DMS153 treated with DMSO at 0.1 percent for 48 hours (cell line): ENCODE measurements around the gene TCAP.
A peak's percentile ranks its signal among the peaks of the same experiment; 100 is the strongest.

ENCODE experiments used
- DNase-seq: peaks from one replicate; lab custom pipeline; 2025; ENCODE audit not compliant: unreplicated experiment; lab: John Stamatoyannopoulos, UW

TCAP gene

GRCh38 chr17:39628655-39629493 lies 36.3 kb upstream of the TCAP start:
- DNase-seq: peak; percentile 92

DNA sequence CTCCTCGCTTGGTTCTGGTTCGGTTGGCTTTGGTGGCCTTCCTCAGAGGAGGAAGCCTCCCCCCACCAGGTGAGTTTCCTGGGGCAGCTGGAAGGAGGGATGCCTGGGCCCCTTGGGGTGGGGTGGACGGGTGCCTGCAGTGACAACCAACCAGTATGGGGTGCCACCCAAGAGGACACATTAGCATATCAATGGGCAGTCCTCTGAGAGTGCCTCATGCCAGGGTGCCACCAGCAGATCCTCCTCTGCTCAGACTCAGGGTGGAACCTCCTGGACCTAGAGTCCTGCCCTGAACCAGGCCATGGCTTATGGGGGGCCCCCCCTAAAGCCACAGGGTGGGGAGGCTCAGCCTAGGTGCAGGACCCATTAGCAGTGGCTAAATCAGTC lies 35.7 kb upstream of the TCAP start:
- no peak for DNase-seq

DNA sequence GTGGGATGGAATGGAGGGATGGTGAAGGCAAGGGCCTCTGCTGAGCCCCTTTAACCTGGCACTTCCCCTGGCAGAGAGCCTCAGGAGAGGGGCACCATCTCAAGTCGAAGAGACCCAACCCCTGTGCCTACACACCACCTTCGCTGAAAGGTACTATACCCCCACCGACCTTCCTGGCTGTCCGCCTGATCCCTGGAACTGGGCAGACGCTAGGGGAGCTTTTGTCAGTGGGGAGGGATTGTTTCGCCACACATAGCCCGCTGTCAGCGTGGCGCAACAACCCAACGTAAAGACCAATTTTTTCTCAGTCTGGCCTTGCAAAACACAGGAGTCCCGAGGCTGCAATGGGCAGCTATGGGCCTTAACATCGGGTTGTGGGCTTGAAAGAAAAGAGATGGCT lies 35.3 kb upstream of the TCAP start:
- no peak for DNase-seq

- DNase-seq: peak; percentile 53
These were observed 33.7 kb upstream of the TCAP start for GRCh38 chr17:39631403-39631802.

GRCh38 chr17:39632153-39632941 lies 32.8 kb upstream of the TCAP start:
- no peak for DNase-seq

DNA sequence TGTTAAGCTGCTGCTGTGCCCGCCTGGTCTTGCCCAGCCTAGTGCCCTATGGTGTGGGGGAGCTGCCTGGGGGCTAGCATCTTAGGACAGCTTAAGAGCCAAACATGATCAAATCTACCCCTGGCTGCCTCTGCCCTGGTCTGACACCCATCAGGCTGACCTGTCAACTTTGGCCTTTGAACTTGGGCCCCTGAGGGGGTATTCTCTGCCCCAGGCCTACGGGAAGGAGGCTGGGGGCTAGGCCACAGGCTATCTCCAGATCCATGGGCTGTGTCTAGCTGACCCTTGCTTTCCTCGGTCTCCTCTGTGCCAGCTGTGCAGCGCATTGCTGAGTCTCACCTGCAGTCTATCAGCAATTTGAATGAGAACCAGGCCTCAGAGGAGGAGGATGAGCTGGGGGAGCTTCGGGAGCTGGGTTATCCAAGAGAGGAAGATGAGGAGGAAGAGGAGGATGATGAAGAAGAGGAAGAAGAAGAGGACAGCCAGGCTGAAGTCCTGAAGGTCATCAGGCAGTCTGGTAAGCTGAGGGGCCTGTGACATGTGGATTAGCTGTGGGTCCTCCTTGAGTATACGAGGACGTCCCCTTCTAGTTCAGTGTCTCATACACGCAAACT lies 31.5 kb upstream of the TCAP start:
- no peak for DNase-seq

- DNase-seq: peak; percentile 22
These were observed 30.7 kb upstream of the TCAP start for GRCh38 chr17:39634384-39634871.

- no peak for DNase-seq
These were observed 29.5 kb upstream of the TCAP start for GRCh38 chr17:39635614-39636176.

DNA sequence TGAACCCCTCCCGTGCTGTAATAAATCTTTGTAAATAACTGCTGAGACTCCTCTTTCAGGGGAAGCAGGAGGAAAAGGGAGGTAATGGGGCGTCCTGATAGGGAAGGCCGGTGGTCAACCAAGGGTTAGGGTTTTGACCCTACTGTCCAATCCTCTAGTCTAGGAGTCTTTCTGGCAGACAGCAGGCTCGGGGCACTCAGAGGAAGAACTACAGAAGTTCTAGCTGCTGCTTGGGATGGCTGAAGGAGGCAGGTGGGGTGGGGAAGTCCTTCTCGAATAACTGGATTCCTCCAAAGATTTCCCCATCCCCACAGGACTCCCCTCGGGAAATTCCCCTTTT lies 28.6 kb upstream of the TCAP start:
- no peak for DNase-seq

DNA sequence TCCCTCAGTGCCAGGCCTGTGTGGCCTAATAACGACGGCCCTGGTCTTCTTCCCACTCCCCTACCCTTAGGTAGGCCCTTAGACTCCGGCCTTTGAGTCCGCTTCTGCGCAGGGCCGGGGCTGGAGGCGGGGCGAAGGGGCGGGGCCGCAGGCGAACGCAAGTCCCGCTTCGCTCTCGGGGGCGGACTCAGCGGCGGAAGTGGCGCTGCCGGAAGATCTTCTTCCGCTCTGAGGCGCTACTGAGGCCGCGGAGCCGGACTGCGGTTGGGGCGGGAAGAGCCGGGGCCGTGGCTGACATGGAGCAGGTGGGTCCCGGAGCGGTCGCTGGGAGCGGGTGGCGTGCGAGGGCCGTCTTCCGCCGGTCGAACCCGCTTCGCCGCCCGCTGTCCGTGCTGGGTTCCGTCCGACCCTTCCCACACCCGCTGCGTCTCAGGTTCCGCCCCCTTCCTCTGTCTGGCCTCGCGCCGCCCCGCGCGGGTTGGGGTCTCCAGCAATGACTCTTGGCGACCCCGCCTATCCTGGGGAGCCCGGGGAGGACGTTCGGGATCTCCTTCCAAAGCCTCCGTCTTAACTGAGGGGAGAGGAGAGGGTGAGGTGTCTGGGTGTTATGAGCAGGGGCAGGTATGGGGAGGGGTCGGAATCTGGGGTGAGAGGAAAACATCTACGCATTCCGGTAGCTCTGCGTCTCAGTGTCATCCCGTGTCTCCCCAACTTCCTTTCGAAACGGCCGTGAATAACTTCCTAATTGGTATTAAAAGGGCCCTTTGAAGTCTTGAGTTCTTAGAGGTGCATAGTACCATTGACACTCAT lies 28.0 kb upstream of the TCAP start, which contains the start of gene STARD3:
STARD3 (plus strand) TSS at position 218 of the 810 bp plus-strand sequence. CDS start 16,388 bp downstream, outside the sequence.
- DNase-seq: peak; percentile 50

- no peak for DNase-seq
These were observed 26.8 kb upstream of the TCAP start for GRCh38 chr17:39638317-39638716.

DNA sequence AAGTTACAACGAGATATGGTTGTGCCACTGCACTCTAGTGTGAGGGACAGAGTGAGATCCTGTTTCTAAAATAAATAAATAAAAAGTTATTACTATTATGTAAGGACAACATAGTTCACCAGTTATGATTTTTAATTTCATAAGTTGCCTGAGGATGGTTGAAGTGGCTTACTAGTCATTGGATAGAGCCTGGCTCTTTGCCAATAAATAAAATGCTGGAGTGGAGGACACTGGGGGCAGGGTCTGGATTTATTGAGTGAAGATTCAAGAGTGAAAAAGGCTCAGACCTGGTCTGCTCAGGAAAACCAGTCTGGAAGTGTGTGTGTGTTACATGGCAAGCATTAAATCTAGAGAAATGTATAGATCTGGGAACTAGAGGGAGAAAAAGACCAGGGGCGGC lies 26.1 kb upstream of the TCAP start:
- no peak for DNase-seq

- no peak for DNase-seq
These were observed 25.3 kb upstream of the TCAP start for GRCh38 chr17:39639566-39640458.

DNA sequence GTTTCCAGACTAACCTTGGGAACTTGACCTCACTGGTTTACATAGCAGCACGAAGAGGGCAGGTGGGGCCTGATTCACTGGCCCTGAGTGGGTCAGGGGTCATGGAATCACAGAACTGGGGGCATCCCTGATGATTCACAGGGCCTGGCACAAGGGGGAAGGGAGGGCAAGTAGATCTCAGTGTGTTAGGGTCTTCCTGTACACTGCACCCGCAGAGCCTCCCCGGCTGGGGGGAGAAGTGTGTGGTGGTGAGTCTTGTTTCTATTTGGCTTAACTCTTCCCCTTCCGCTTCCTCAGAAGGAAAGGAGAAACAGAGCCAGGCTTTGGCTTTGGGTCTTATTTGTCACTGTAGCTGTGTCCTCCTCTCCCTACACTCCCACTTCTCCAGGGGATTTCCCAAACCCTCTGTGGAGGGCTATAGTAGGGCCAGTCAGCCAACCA lies 24.5 kb upstream of the TCAP start:
- no peak for DNase-seq

GRCh38 chr17:39641097-39641496 lies 24.1 kb upstream of the TCAP start:
- no peak for DNase-seq

DNA sequence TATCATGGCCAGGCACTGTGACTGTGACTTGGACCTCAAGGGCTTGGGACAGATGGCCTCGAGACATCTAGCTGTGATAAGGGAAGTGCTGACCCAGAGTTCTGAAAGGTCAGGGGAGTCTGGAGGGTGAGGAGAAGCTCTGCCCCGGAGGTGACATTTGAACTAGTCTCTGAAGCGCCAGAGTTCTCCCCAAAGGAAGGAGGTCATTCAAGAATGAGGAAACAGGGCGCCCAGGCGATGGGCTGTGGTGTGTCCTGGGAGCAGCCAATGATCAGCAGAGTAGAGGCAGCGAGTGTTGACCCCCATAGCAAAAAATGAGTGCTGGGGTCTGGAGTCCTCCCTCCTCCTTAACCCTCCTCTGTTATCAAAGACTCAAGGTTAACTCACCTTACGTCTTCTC lies 23.3 kb upstream of the TCAP start:
- DNase-seq: no peak

DNA sequence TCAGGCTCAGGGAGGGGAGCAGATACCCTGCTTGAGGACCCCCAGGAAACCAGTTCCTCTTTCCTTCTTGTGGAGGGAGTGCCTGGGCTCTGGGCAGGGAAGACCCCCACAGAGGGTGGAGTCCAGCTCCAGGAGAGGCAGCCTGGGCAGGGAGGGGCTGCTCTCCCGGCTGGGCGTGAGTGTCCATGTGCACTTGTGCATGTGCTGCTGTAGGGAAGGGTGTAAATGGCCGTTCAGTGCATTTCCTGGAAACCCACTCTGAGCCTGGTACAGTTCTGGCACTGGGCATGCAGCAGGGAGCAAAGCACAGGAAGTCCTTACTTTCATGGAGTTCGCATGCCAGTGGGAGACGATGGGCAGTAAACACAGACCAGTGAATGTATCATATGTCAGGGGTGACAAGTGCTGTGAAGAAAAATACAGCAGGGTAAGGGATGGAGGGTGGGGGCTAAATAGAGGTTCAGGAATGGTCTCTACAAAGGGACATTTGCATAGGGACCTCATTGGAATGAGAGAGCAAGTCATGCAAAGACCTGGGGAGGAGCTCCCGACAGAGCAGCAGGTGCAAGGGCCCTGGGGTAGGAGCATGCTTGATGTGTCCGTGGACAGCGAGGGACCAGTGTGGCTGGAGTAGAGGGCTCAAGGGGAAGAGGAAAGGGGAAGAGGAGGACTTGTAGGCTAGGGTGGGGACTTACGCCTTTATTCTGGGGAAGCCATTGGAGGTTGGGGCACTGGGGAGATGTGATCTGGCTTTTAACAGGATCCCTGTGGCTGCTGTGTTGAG lies 22.7 kb upstream of the TCAP start:
- DNase-seq: no peak

DNA sequence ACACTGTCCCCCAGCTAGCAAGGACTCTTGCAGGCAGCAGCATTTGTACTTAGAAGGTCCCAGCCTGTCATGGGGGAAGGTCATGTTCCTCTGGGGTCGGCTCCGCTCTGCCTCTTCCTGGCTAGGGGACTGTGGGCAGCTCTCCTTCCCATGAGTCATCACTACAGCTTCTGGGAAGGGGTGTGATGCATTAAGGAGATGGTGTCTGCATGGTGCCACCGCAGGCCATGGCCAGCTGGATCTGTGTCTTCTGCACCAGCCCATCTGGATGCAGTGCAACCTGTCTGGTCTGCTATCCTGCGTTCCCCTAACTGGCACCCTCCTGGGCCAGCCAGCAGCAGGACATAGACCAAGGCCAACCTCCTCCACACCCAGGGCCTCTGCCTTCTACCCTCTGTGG lies 21.9 kb upstream of the TCAP start:
- DNase-seq: no peak

- DNase-seq: no peak
These were observed 17.9 kb upstream of the TCAP start for GRCh38 chr17:39647256-39647655.
